GM15510 (cell line): Measurements from ENCODE around the gene PELI3.

Experiments used
- POLR2A ChIP-seq: IDR thresholded peaks from 3 replicates; pipeline ENCODE4 v1.6.1; 2011; ENCODE audit warnings: borderline replicate concordance; ENCODE audit not compliant: insufficient read length; ENCODE audit errors: extremely low read depth

Gene PELI3

GRCh38 chr11:66469441-66469840 lies 2.7 kb downstream of the PELI3 start:
- no peak for TF ChIP-seq POLR2A

GRCh38 chr11:66470015-66470414 lies 3.3 kb downstream of the PELI3 start:
- no peak for TF ChIP-seq POLR2A

- TF ChIP-seq POLR2A: no peak
Measured at GRCh38 chr11:66471142-66471541, 4.4 kb downstream of the PELI3 start.

- TF ChIP-seq POLR2A: no peak
Measured at GRCh38 chr11:66472054-66472453, 5.3 kb downstream of the PELI3 start.

GRCh38 chr11:66473167-66473566 lies 6.5 kb downstream of the PELI3 start:
- TF ChIP-seq POLR2A: no peak

- no peak for TF ChIP-seq POLR2A
Measured at GRCh38 chr11:66473608-66474515, 7.2 kb downstream of the PELI3 start.

- no peak for TF ChIP-seq POLR2A
Measured at GRCh38 chr11:66475349-66476172, 8.9 kb downstream of the PELI3 start.

GRCh38 chr11:66476173-66476840 lies 9.6 kb downstream of the PELI3 start:
- no peak for TF ChIP-seq POLR2A

- no peak for TF ChIP-seq POLR2A
Measured at GRCh38 chr11:66476841-66477251, 10.1 kb downstream of the PELI3 start.

- no peak for TF ChIP-seq POLR2A
Measured at GRCh38 chr11:66477263-66478201, 10.8 kb downstream of the PELI3 start.

- no peak for TF ChIP-seq POLR2A
Measured at GRCh38 chr11:66478729-66479393, 12.2 kb downstream of the PELI3 start.

- TF ChIP-seq POLR2A: no peak
Measured at GRCh38 chr11:66479394-66480116, 12.8 kb downstream of the PELI3 start.
